Measurements from ENCODE around the gene TTLL9.

GRCh38 chr20:31975874-31976273 is 105.4 kb downstream of the TTLL9 start:
- TF ChIP-seq CTCF (IDR thresholded peaks at IDR 0.05): no peak
- TF ChIP-seq POLR2A (IDR thresholded peaks at IDR 0.05): no peak

All from adrenal gland (tissue), 5 donors.